Measurements from ENCODE around the gene GPD2. TPM values are rescaled to one million over a fixed set of nuclear protein-coding genes. Genes with fewer than 3 reads are reported as not detected.
A peak's percentile ranks its signal among the peaks of the same experiment; 100 is the strongest.

The GPD2 gene
- total and polyA plus RNA-seq, 2 of the 8 experiments (the other 6 are each of a cell fraction or from before 2014, with no cell fraction given), result 8.4 to 43.1 TPM

DNA sequence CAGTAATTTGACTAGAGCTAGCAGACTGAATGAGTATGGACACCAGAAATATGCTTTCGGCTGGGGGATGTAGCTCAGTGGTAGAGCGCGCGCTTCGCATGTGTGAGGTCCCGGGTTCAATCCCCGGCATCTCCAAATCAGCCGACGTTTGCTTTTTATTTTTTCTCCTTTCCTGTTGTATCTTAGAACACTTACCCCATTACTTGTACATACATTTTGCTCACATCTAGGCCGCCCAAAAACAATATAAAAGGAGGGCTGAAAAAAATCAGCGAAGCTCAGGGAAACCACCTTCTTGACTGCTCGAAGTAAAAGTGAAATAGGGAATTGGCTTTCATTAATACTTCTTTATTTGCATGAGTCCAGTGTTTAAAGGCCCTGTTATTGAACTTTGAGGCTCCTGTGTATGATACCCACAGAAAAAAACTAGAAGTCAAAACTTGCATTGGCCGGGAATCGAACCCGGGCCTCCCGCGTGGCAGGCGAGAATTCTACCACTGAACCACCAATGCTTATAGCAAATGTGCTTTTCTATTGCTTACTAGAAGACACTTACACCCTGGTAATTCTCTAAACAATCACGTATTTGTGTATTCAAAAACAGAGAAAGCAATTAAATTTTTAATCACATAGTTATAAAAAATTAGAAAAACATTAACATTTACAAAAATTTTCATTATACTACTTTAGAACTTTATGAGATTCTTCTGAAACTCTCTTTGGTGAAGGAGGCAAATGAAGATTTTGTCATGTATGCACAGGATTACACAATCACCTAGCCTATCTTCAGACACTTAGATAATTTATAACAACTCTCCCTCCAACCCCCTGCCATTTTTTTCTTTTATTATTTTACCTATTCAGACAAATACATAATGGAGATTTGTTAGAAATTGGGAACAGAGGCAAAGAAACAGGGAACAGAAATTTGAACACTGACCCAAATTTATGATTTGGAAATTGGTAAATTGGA lies 35.2 kb upstream of the GPD2 start (continued):
- TF ChIP-seq, protein P1, sequence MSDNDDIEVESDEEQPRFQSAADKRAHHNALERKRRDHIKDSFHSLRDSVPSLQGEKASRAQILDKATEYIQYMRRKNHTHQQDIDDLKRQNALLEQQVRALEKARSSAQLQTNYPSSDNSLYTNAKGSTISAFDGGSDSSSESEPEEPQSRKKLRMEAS (IDR thresholded peaks at IDR 0.05), result no peak
- TF ChIP-seq GABPA (IDR thresholded peaks at IDR 0.05; ENCODE audit: borderline replicate concordance, insufficient read depth, low read length) (no peak), EP300 (IDR thresholded peaks at IDR 0.05; ENCODE audit: borderline replicate concordance in 1 of 2, low read depth in 2 of 2, low read length in 2 of 2) (no peak), HDAC2 (IDR thresholded peaks at IDR 0.05; ENCODE audit: borderline replicate concordance in 1 of 2, low read depth in 2 of 2, low read length in 2 of 2) (peak in 1 of 2 experiments; percentile 54; a peak in 1 of 4 replicates), CHD2 (IDR thresholded peaks at IDR 0.05; ENCODE audit: low read length) (no peak), CHD1 (IDR thresholded peaks at IDR 0.05; ENCODE audit: low read depth, low read length) (no peak), BACH1 (IDR thresholded peaks at IDR 0.05; ENCODE audit: low read length) (no peak), RXRA (IDR thresholded peaks at IDR 0.05; ENCODE audit: insufficient read depth, low read depth, low read length) (no peak), EZH2 (IDR thresholded peaks at IDR 0.05; ENCODE audit: low read depth, low read length, severe bottlenecking) (no peak), JUND (IDR thresholded peaks at IDR 0.05; ENCODE audit: low read length) (no peak), TCF12 (IDR thresholded peaks at IDR 0.05; ENCODE audit: low read depth, low read length) (no peak), SP4 (IDR thresholded peaks at IDR 0.05; ENCODE audit: low read length) (no peak), ASH2L (IDR thresholded peaks at IDR 0.05; ENCODE audit: low read length) (peak; percentile 96), SUZ12 (IDR thresholded peaks at IDR 0.05; ENCODE audit: low read length) (no peak), ZNF274 (IDR thresholded peaks at IDR 0.05; ENCODE audit: borderline replicate concordance, extremely low read depth, low read length) (no peak), SIRT6 (IDR thresholded peaks at IDR 0.05; ENCODE audit: low read length) (no peak), FOSL1 (IDR thresholded peaks at IDR 0.05; ENCODE audit: insufficient read depth, low read depth, low read length) (no peak), KDM4A (IDR thresholded peaks at IDR 0.05; ENCODE audit: low read depth, low read length, severe bottlenecking) (no peak), MAFK (IDR thresholded peaks at IDR 0.05; ENCODE audit: low read depth, low read length) (peak; percentile 76; the same call in 1 of the 2 replicates), TBP (IDR thresholded peaks at IDR 0.05; ENCODE audit: low read depth, low read length) (peak; percentile 99)
- TF ChIP-seq, protein P2, sequence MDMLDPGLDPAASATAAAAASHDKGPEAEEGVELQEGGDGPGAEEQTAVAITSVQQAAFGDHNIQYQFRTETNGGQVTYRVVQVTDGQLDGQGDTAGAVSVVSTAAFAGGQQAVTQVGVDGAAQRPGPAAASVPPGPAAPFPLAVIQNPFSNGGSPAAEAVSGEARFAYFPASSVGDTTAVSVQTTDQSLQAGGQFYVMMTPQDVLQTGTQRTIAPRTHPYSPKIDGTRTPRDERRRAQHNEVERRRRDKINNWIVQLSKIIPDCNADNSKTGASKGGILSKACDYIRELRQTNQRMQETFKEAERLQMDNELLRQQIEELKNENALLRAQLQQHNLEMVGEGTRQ (IDR thresholded peaks at IDR 0.05; ENCODE audit: low read length), result no peak

Measured in H1 (cell line).